Fibroblast of peridontal ligament (primary cell): ENCODE measurements around the gene JAKMIP2.
"Not testable (repeated sequence)": the region's sequence is repeated elsewhere in the genome, so short reads cannot be mapped to it uniquely, and the experiment has no call there.

ENCODE experiments used
- DNase-seq: peaks from one replicate; pipeline ENCODE4 v3.0.0-alpha.2; 2010; ENCODE audit errors: extremely low read depth

Gene JAKMIP2

DNA sequence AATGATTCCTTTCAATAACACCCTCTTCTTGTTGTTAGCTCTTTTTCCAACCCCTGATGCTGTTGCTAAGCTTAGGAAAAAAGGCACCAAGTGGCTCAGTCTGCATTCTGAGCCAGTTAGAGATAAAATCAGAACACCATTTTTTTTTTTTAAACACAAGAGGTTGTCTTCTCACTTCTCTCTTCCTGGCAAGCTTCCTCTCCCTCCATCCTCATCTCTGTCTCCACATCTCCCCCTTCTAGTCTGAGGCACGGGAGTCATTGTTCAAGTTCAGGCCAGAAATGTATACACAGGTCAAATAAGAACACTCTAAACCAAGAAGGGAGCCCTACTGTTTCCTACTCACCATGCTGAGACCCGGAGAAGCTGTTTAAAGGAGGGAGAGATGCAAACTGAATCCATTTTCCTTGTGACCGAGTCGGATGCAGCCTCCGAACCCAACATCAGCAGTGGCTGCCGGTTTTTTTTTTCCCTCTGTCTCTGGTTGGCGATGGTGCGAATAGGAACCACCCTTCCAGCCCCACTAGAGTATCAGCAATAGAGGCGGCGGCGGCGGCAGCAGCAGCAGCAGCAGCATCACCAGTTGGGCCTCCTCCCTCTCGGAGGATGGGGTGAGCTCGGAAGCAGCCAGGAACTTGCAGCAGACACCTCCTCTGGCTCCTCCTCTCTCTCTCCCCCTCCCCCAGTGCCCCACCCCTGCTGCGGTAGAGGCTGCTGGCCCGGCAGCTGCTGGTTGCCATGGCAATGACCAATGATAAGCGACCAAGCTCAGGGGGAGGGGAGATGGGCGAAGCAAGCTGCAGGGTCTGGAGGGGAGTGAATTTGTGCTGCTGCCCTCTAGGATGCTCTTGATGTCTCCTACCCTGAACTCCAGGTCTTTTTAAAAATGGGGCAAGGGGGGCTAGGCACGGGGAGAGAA lies at the start of gene JAKMIP2:
TSS of gene JAKMIP2 (minus strand) at position 619 of the 919 bp plus-strand sequence. CDS start 110,922 bp downstream, outside the sequence.
- peak; percentile 78 for DNase-seq

DNA sequence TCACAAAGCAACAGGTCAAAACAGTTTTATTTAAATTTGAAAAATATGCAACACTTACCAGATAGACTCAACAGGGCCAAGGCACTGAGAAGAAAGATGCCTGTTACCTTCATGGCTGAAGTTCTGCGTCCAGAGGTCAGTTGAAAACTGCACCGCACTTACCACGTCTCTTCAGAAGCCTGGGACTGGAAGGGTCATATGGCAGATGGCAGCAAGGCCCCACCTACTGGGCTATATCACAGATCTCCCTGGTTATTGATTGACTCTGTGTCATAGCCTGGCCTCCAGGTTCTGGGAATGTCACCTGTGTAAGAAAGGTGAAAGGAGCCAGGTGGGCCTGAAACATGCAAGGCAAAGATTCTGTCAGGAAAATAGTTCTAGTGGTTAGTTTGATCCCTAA lies 48.9 kb upstream of the JAKMIP2 start, which contains the start of gene SPINK1:
TSS of gene SPINK1 (minus strand) at position 207 of the 400 bp plus-strand sequence. CDS start at position 113, 94 bp downstream.
- no peak for DNase-seq

DNA sequence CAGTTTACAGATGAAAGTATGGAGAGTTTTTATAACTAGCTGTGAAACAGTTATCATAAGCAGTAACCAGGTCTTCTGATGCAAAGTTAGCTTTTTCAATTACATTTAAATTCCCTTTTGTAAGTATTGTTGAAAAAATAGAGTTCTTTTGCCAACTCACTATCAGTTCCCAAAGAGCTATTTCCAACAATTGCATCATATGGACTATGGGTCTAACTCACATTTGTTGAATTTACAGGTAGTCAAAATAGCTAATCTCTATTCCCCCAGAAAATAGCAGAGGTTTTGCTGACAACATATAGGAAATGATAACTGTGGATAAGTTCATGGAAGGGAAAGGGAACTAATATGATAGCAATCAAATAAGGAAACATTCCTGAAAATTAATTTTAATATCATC lies 47.5 kb upstream of the JAKMIP2 start:
- DNase-seq = no peak

- not testable (repeated sequence) for DNase-seq
These were observed 44.5 kb upstream of the JAKMIP2 start for GRCh38 chr5:147827017-147827416.

DNA sequence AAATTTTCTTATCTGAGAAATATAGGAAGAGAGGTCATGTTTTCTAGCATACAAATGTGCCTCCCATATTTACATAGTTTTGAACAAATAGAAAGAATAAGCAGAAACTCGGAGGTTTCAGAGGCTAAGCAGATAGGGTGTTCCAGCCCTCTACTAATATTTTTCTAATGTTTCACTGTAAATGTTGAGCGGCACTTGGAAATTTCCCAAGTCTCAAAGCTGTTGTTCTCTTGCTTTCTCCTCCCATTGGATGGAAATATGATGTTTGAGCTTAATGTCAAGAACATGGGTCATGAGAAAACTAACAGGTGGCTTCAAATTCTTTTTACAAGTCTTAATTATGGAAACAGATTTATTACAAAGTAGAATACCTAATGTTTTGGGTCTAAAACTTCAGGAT lies 43.8 kb upstream of the JAKMIP2 start:
- no peak for DNase-seq

DNA sequence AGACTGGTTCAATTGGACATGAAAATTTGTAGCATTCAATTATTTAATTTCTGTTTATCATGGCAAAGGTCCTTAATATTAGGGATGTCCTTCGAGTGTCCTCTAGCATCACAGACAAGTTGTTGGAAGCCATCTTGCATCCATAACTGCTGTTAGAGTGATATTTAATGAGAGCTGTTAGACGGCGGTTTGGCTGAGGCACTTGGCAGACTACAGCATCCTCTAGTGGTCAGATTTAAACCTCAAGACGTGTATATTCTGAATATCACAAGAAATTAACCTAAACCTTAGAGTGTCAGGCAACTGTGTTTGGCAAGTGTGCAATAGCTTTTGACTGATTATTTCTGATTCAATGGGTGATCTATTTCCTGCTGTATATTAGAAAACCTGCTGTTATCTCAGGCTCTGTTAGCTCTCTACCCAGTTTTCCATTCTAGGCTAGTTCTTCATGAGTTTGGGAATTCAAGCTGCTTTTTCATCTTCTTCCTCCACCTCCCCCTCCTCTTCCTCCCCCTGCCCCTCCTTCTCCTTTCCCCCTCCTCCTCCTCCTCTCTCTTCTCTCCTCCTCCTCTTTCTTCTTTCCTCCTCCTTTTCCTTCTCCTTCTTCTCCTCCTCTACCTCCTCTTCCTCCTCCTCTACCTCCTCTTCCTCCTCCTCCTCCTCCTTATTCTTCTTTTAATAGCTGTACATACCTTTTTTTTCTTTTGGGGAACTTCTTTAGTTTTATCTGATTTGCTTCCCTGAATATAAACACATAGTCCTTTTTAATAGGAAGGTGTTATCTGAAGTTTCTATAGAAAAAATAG lies 40.4 kb upstream of the JAKMIP2 start:
- peak; percentile 74 for DNase-seq

DNA sequence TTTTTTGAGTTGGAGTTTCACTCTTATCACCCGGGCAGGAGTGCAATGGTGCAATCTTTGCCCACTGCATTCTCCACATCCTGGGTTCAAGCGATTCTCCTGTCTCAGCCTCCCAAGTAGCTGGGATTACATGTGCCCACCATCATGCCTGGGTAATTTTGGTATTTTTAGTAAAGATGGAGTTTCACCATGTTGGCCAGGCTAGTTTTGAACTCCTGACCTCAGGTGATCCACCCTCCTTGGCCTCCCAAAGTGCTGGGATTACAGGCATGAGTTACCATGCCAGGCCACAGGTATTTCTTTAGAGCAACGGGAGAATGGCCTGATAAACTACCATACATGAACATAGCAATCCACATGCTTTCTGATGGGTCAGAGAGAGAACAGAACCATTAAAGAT lies 39.7 kb upstream of the JAKMIP2 start:
- not testable (repeated sequence) for DNase-seq

GRCh38 chr5:147821766-147822165 lies 39.2 kb upstream of the JAKMIP2 start:
- no peak for DNase-seq

GRCh38 chr5:147819261-147819770 lies 36.8 kb upstream of the JAKMIP2 start:
- DNase-seq = no peak

DNA sequence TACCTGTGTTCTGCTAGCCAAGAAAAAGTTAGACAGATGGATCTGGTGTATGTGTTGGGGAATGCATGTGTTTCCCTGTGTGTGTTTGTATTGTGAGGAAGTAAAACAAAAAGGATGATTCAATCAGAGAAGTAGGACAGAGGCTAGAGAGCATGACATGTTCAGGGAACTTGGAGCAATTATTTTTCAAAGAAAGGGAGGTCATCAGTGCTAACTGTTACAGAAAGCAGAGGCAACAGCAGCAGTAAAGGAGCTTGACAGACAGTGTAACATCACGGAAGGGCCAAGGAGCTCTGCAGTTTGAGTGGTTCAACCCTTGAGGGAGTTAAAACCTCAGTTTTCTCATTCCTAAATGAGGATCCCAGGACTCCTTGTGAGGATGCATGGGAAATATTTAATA lies 35.8 kb upstream of the JAKMIP2 start:
- no peak for DNase-seq

GRCh38 chr5:147813696-147814095 lies 31.2 kb upstream of the JAKMIP2 start:
- no peak for DNase-seq

DNA sequence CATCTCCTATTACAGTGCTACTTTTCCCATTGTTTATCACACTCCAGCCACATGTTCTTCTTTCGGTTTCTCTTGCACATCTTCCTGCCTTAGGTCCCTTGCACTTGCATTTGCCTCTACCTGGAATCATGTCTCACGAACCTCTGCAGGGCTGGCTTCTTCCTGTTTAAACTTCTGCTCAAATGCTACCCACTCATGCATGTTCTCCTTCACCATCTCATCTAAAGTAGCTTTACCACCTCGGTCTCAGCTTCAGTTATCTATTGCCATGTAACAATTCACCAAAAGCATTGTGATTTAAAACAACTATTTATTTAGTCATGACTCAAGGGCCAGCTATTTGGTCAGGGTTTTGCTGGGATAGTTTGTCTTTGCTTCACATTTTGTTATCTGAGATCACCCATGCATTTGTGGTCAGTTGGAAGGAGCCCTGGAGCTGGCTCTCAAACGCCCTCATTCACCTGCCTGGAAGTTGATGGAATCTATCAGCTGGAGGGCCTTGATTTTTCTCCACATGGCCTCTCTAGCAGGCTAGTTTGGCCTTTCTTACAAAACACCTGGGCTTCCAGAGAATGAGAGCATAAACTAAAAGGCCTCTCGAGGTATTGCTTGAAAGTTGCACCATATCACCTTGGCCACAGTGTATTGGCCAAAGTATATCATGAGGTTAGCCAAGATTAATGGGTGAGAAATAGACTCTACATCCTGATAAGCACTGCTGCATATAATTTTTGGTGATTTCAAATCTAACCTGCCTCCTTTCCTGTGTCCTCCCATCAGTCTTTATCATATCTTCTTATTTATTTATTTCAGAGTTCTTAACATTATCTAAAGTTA lies 27.5 kb upstream of the JAKMIP2 start:
- no peak for DNase-seq

DNA sequence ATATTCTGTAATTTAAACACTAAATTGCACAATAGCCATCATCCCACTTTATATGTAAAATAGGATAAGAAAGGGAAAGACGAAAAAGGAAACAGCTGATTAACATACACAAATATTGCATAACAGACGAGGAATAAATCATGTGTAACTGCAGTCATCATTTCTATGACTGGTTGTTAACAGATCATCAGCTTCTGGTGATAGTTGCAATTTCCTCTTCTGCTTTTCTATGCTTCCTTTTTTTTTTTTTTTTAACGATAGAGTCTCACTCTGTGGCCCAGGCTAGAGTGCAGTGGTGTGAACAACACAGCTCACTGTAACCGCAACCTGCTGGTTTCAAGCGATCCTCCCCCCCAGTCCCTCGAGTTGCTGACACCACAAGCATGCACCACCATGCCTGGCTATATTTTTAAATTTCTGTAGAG lies 22.5 kb upstream of the JAKMIP2 start:
- no peak for DNase-seq

DNA sequence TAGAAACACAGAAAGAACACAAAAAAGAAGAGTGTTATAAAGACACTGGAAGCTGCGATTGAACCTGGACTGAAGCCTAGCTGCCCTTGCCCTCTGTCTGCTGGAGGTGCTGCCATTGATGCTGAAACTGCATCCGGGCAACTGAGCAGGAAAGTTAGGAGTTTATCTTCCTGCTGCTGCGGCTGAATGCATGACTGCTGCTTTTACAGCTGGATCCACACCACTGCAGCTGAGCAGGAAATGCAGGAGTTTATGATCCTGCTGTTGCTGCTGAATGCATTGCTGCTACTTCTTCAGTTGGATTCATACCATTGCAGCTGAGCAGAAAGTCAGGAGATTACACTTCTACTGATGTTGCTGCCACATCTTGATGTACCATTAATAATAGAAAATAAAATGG lies 21.8 kb upstream of the JAKMIP2 start:
- DNase-seq = no peak

GRCh38 chr5:147803926-147804325 lies 21.4 kb upstream of the JAKMIP2 start:
- no peak for DNase-seq

- not testable (repeated sequence) for DNase-seq
These were observed 20.6 kb upstream of the JAKMIP2 start for GRCh38 chr5:147803161-147803560.

GRCh38 chr5:147801461-147801860 lies 18.9 kb upstream of the JAKMIP2 start:
- DNase-seq = no peak

DNA sequence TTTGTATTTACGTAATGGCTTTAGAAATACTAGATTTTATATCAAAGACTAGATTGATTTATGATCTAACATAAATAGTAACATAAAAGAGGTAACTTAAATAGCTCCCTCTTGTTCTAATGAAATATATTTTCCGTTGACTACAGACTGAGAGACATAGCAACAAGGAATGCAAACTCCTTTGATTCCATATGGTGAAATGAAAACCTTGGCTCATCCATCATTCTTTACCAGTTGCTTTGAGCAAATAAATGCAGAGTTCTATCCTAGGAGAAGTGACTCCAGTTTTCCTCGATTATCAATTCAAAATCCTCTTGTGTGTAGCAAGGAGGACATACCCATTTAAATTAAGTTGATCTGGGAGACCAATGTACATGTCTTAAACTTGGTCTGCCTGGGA lies 18.0 kb upstream of the JAKMIP2 start:
- DNase-seq = no peak

DNA sequence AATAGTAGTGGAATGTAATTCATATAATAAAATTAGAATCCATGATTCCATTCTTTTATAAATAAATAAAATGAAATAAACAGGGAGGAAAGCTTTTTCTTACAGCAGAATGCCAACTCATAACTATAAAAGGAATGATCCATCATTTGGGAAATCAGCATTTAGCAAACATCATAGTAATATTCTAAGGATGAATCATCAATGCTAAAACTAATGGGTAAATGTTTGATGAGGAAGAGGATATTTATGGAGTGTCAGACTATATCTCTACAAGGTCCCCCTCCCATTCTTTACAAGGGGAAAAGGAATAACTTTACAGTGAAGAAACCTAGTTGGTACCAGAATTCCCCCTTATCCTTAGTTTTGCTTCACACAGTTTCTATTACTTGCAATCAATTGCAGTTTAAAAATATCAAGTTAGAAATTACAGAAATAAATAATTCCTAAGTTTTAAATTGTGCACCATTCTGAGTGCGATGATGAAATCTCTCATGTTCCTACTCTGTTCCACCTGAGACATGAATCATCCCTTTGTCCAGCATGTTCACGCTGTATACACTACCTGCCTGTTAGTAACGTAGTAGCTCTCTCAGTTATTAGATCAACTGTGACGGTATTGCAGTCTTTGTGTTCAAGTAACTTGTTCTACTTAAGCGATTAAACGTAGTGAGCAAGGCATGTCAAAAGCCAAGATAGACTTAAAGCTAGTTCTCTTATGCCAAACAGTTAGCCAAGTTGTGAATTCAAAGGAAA lies 14.2 kb upstream of the JAKMIP2 start:
- DNase-seq = no peak

- no peak for DNase-seq
These were observed 8.7 kb upstream of the JAKMIP2 start for GRCh38 chr5:147791181-147791580.

GRCh38 chr5:147789820-147790219 lies 7.3 kb upstream of the JAKMIP2 start:
- no peak for DNase-seq
